SK-N-SH treated with all-trans-retinoic acid at 6 μM for 48 hours (cell line): ENCODE data around the gene CIAO2A.

Source experiments
- ATAC-seq: fragments of 200-7000 bp; cut with Tn5 transposase; 3 replicates; pipeline ENCODE4 v1.9.1; 2020; ENCODE audit warnings: mild to moderate bottlenecking, moderate library complexity
- ARNTL ChIP-seq: fragments of 450-650 bp; formaldehyde crosslinking; IDR thresholded peaks from 2 replicates; pipeline ENCODE4 v1.5.0; 2020; ENCODE audit warnings: low read depth, mild to moderate bottlenecking, moderate library complexity, borderline replicate concordance
- BACH2 ChIP-seq: fragments of 250-450 bp; sonication (Bioruptor Pico); IDR thresholded peaks from 2 replicates; pipeline ENCODE4 v1.9.0; 2021; ENCODE audit warnings: mild to moderate bottlenecking, borderline replicate concordance
- CREB5 ChIP-seq: fragments of 250-450 bp; sonication (Bioruptor Pico); IDR thresholded peaks from 2 replicates; pipeline ENCODE4 v1.5.1; 2020; ENCODE audit warnings: low read depth, mild to moderate bottlenecking, moderate library complexity
- CSDC2 ChIP-seq: fragments of 250-450 bp; sonication (Bioruptor Pico); IDR thresholded peaks from 2 replicates; pipeline ENCODE4 v1.5.0; 2020; ENCODE audit warnings: mild to moderate bottlenecking, moderate library complexity
- CSRNP3 ChIP-seq: fragments of 250-450 bp; sonication (Bioruptor Pico); IDR thresholded peaks from 2 replicates; pipeline ENCODE4 v1.5.1; 2021; ENCODE audit warnings: mild to moderate bottlenecking, moderate library complexity
- ESRRG ChIP-seq: fragments of 250-450 bp; sonication (Bioruptor Pico); IDR thresholded peaks from 2 replicates; pipeline ENCODE4 v1.6.1; 2021; ENCODE audit warnings: mild to moderate bottlenecking
- GLIS3 ChIP-seq: fragments of 250-450 bp; sonication (Bioruptor Pico); IDR thresholded peaks from 2 replicates; pipeline ENCODE4 v1.5.0; 2020; ENCODE audit warnings: mild to moderate bottlenecking, moderate library complexity
- ISL1 ChIP-seq: fragments of 250-450 bp; sonication (Bioruptor Pico); IDR thresholded peaks from 2 replicates; pipeline ENCODE4 v2.1.2; 2022; ENCODE audit warnings: mild to moderate bottlenecking, moderate library complexity
- PATZ1 ChIP-seq: fragments of 250-450 bp; sonication (Bioruptor Pico); IDR thresholded peaks from 2 replicates; pipeline ENCODE4 v1.8.0; 2020; ENCODE audit warnings: mild to moderate bottlenecking, moderate library complexity, borderline replicate concordance
- POU6F1 ChIP-seq: fragments of 250-450 bp; sonication (Bioruptor Pico); IDR thresholded peaks from 2 replicates; pipeline ENCODE4 v1.8.0; 2021; ENCODE audit warnings: low read depth, mild to moderate bottlenecking, moderate library complexity, borderline replicate concordance
- PPARA ChIP-seq: fragments of 250-450 bp; sonication (Bioruptor Pico); IDR thresholded peaks from 2 replicates; pipeline ENCODE4 v1.5.0; 2020; ENCODE audit warnings: mild to moderate bottlenecking, borderline replicate concordance
- RARB ChIP-seq: fragments of 250-450 bp; sonication (Bioruptor Pico); IDR thresholded peaks from 2 replicates; pipeline ENCODE4 v1.8.0; 2021; ENCODE audit warnings: mild to moderate bottlenecking, moderate library complexity
- SNAI2 ChIP-seq: fragments of 250-450 bp; sonication (Bioruptor Pico); IDR thresholded peaks from 2 replicates; pipeline ENCODE4 v1.5.0; 2020; ENCODE audit warnings: mild to moderate bottlenecking, moderate library complexity
- TCF4 ChIP-seq: fragments of 250-450 bp; sonication (Bioruptor Pico); IDR thresholded peaks from 2 replicates; pipeline ENCODE4 v1.8.0; 2021; ENCODE audit warnings: mild to moderate bottlenecking, moderate library complexity, borderline replicate concordance
- TOX ChIP-seq: fragments of 250-450 bp; sonication (Bioruptor Pico); IDR thresholded peaks from 2 replicates; pipeline ENCODE4 v1.8.0; 2021; ENCODE audit warnings: mild to moderate bottlenecking, moderate library complexity, borderline replicate concordance
- TSHZ2 ChIP-seq: fragments of 250-450 bp; sonication (Bioruptor Pico); IDR thresholded peaks from 2 replicates; pipeline ENCODE4 v1.5.0; 2020; ENCODE audit warnings: mild to moderate bottlenecking, moderate library complexity
- ZC3H10 ChIP-seq: fragments of 250-450 bp; sonication (Bioruptor Pico); IDR thresholded peaks from 2 replicates; pipeline ENCODE4 v1.5.1; 2021; ENCODE audit warnings: mild to moderate bottlenecking, moderate library complexity
- ZFP3 ChIP-seq: fragments of 250-450 bp; sonication (Bioruptor Pico); IDR thresholded peaks from 2 replicates; pipeline ENCODE4 v1.5.0; 2020; ENCODE audit warnings: mild to moderate bottlenecking, moderate library complexity
- ZFP30 ChIP-seq: fragments of 450-650 bp; formaldehyde crosslinking; IDR thresholded peaks from 2 replicates; pipeline ENCODE4 v1.5.0; 2022; ENCODE audit warnings: mild to moderate bottlenecking, moderate library complexity
- ZNF565 ChIP-seq: fragments of 450-650 bp; formaldehyde crosslinking; conservative IDR thresholded peaks from 2 replicates; pipeline ENCODE4 v1.5.0; 2020; ENCODE audit warnings: low read depth, mild to moderate bottlenecking, moderate library complexity
- ZNF70 ChIP-seq: fragments of 450-650 bp; formaldehyde crosslinking; IDR thresholded peaks from 2 replicates; pipeline ENCODE4 v1.5.0; 2020; ENCODE audit warnings: mild to moderate bottlenecking, moderate library complexity
- ZNF8 ChIP-seq: fragments of 450-650 bp; formaldehyde crosslinking; IDR thresholded peaks from 2 replicates; pipeline ENCODE4 v1.5.0; 2020; ENCODE audit warnings: mild to moderate bottlenecking, moderate library complexity

Gene CIAO2A

GRCh38 chr15:64051407-64052259 is 42.0 kb downstream of the CIAO2A start:
- ATAC-seq: peak; percentile 36; the same call in 1 of the 3 replicates
- no peak for TF ChIP-seq RARB (CRISPR knock-in tag)
- no peak for TF ChIP-seq CREB5 (CRISPR knock-in tag)
- TF ChIP-seq TOX (CRISPR knock-in tag): no peak
- no peak for TF ChIP-seq POU6F1
- TF ChIP-seq SNAI2 (CRISPR knock-in tag): no peak
- no peak for TF ChIP-seq ZNF70 (CRISPR knock-in tag)
- TF ChIP-seq BACH2 (CRISPR knock-in tag): no peak
- no peak for TF ChIP-seq CSDC2
- no peak for TF ChIP-seq ARNTL
- no peak for TF ChIP-seq ZC3H10 (CRISPR knock-in tag)
- no peak for TF ChIP-seq PPARA
- no peak for TF ChIP-seq ZFP30
- no peak for TF ChIP-seq ZNF565 (CRISPR knock-in tag)
- TF ChIP-seq PATZ1: no peak
- TF ChIP-seq ISL1 (CRISPR knock-in tag): no peak
- TF ChIP-seq TCF4: no peak
- no peak for TF ChIP-seq ESRRG (CRISPR knock-in tag)
- no peak for TF ChIP-seq ZNF8 (CRISPR knock-in tag)
- no peak for TF ChIP-seq CSRNP3
- no peak for TF ChIP-seq TSHZ2 (CRISPR knock-in tag)

GRCh38 chr15:64051093-64051402 is 42.6 kb downstream of the CIAO2A start:
- no peak for ATAC-seq
- no peak for TF ChIP-seq ZNF70 (CRISPR knock-in tag)
- TF ChIP-seq PPARA: no peak
- no peak for TF ChIP-seq PATZ1
- TF ChIP-seq ESRRG (CRISPR knock-in tag): no peak
- no peak for TF ChIP-seq CREB5 (CRISPR knock-in tag)
- no peak for TF ChIP-seq ZFP30
- TF ChIP-seq SNAI2 (CRISPR knock-in tag): no peak
- TF ChIP-seq ISL1 (CRISPR knock-in tag): no peak
- TF ChIP-seq TOX (CRISPR knock-in tag): no peak
- no peak for TF ChIP-seq CSDC2
- no peak for TF ChIP-seq ZNF565 (CRISPR knock-in tag)
- no peak for TF ChIP-seq GLIS3 (CRISPR knock-in tag)
- TF ChIP-seq CSRNP3: no peak
- no peak for TF ChIP-seq ZNF8 (CRISPR knock-in tag)
- no peak for TF ChIP-seq ZFP3 (CRISPR knock-in tag)
